Lower leg skin (tissue), 3 donors: ENCODE data around the gene CERS4.

ENCODE experiments used
- POLR2A ChIP-seq, 2 donors: fragments of 450-650 bp; IDR thresholded peaks; one replicate each; pipeline ENCODE4 v1.6.1; 2016 to 2017; ENCODE audit warnings: antibody characterized with exemption in 2 of 2, mild to moderate bottlenecking in 1 of 2, moderate library complexity in 1 of 2
- TF ChIP-seq, protein P1 (sequence below), 3 donors: fragments of 450-650 bp; IDR thresholded peaks; one replicate each; pipeline ENCODE4 v1.5.1; 2016; ENCODE audit warnings: antibody characterized with exemption in 3 of 3, mild to moderate bottlenecking in 3 of 3, moderate library complexity in 2 of 3

DNA sequence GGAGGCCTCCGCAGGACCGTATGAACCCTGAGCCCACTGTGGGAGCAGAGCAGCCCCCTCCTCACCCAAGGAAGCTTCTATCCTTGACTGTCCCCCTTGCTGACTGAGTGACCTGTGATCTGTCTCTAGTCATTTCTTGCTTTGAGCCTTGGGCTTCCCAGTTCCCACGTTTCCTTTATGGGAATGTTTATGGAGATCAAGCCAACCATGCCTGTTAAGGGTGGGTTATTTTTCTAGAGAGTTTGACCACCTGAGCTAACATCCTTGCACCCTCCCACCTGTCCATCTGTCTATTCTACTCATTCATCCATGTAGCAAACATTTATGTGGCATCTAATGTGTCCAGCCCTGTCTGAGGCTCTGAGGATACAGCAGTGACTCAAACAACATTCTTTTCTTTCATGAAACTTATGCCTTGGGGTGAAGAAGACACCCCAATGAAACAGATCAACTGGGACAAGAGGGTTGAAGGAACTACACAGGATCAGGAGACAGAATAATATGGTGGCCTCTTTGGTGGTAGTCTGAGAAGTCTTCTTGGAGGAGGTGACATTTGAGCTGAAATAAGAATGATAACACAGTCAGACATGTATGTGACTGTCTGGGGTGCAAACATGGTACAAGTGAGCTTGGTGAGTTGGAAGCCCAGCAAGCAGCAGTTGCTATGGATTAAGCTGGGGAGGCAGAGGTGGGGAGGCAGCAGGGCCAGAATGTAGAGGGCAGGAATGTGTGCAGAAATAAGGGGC lies 30.5 kb downstream of the CERS4 start:
- TF ChIP-seq, protein P1, sequence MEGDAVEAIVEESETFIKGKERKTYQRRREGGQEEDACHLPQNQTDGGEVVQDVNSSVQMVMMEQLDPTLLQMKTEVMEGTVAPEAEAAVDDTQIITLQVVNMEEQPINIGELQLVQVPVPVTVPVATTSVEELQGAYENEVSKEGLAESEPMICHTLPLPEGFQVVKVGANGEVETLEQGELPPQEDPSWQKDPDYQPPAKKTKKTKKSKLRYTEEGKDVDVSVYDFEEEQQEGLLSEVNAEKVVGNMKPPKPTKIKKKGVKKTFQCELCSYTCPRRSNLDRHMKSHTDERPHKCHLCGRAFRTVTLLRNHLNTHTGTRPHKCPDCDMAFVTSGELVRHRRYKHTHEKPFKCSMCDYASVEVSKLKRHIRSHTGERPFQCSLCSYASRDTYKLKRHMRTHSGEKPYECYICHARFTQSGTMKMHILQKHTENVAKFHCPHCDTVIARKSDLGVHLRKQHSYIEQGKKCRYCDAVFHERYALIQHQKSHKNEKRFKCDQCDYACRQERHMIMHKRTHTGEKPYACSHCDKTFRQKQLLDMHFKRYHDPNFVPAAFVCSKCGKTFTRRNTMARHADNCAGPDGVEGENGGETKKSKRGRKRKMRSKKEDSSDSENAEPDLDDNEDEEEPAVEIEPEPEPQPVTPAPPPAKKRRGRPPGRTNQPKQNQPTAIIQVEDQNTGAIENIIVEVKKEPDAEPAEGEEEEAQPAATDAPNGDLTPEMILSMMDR (IDR thresholded peaks at IDR 0.05), result no peak
- no peak for TF ChIP-seq POLR2A (IDR thresholded peaks at IDR 0.05)
